ENCODE results near the gene FAM219B. TPM values are rescaled to one million over a fixed set of nuclear protein-coding genes. Genes with fewer than 3 reads are reported as not detected.

Gene FAM219B
- total RNA-seq, 1 experiment from 2014 or later: 99.6 TPM

- peak within 1 kb of the TSS; percentile 88 for H3K27ac Mint-ChIP-seq
- no peaks in the 10 kb centered on the region for H3K9me3 Mint-ChIP-seq
- peaks cover 22% of the 10 kb centered on the region for H3K4me1 Mint-ChIP-seq
- ATAC-seq (peak; percentile 93), DNase-seq (ENCODE audit: low spot score) (peak; percentile 90)
- POLR2A ChIA-PET: interaction anchor here (0.6 to 1.5 kb wide), 2 partner anchors 10 to 12 kb away, joined by 4 to 5 read pairs; no protein-coding TSS in a partner anchor
- H3K27me3 Mint-ChIP-seq (ENCODE audit: low read depth): no peaks in the 10 kb centered on the region; the same call in 1 of the 2 replicates
- H3K4me3 Mint-ChIP-seq: peak within 1 kb of the TSS; percentile 91
- H3K36me3 Mint-ChIP-seq: peaks cover 27% of the 10 kb centered on the region
- CTCF ChIA-PET: interaction anchor here (1.0 to 4.3 kb wide), 9 partner anchors 12 to 269 kb away, joined by 3 to 45 read pairs (median 4); no protein-coding TSS in a partner anchor
- TF ChIP-seq ZNF425 (CRISPR knock-in tag; conservative IDR thresholded peaks at IDR 0.05) (no peak), FOXK1 (CRISPR knock-in tag; IDR thresholded peaks at IDR 0.05) (no peak), MAX (CRISPR knock-in tag; IDR thresholded peaks at IDR 0.05) (peak; percentile 89), E2F1 (CRISPR knock-in tag; IDR thresholded peaks at IDR 0.05) (no peak), SMAD3 (CRISPR knock-in tag; IDR thresholded peaks at IDR 0.05; ENCODE audit: borderline replicate concordance) (peak; percentile 38; the same call in 1 of the 2 replicates), CBFB (CRISPR knock-in tag; IDR thresholded peaks at IDR 0.05; ENCODE audit: low read depth) (peak; percentile 79; the same call in 1 of the 2 replicates), JUN (CRISPR knock-in tag; IDR thresholded peaks at IDR 0.05) (no peak), MYBL2 (CRISPR knock-in tag; IDR thresholded peaks at IDR 0.05) (no peak), CTCF (IDR thresholded peaks at IDR 0.05) (no peak), NFYB (CRISPR knock-in tag; conservative IDR thresholded peaks at IDR 0.05; ENCODE audit: low read depth) (no peak), NFATC4 (CRISPR knock-in tag; IDR thresholded peaks at IDR 0.05) (peak; percentile 17; the same call in 1 of the 2 replicates), ZNF263 (CRISPR knock-in tag; IDR thresholded peaks at IDR 0.05; ENCODE audit: low read depth) (no peak), FOXP4 (CRISPR knock-in tag; IDR thresholded peaks at IDR 0.05) (0 out of 2 replicates have a peak, but pooled peaks have one; percentile 71), RELA (CRISPR knock-in tag; IDR thresholded peaks at IDR 0.05; ENCODE audit: borderline replicate concordance) (no peak), ZNF416 (CRISPR knock-in tag; IDR thresholded peaks at IDR 0.05) (peak; percentile 47; the same call in 1 of the 2 replicates), ZNF317 (CRISPR knock-in tag; IDR thresholded peaks at IDR 0.05; ENCODE audit: borderline replicate concordance, low read depth) (no peak), ZNF219 (CRISPR knock-in tag; IDR thresholded peaks at IDR 0.05; ENCODE audit: borderline replicate concordance) (no peak), NR1H2 (CRISPR knock-in tag; IDR thresholded peaks at IDR 0.05) (no peak), GTF2I (CRISPR knock-in tag; conservative IDR thresholded peaks at IDR 0.05) (no peak; the same call in 1 of the 2 replicates), FOXJ3 (CRISPR knock-in tag; IDR thresholded peaks at IDR 0.05; ENCODE audit: borderline replicate concordance) (no peak), MLX (CRISPR knock-in tag; IDR thresholded peaks at IDR 0.05) (no peak), ZNF423 (CRISPR knock-in tag; IDR thresholded peaks at IDR 0.05) (no peak), FOXP1 (CRISPR knock-in tag; IDR thresholded peaks at IDR 0.05; ENCODE audit: borderline replicate concordance) (no peak; the same call in 1 of the 2 replicates), SOX15 (CRISPR knock-in tag; IDR thresholded peaks at IDR 0.05) (no peak), SP1 (CRISPR knock-in tag; conservative IDR thresholded peaks at IDR 0.05) (peak; percentile 61), JAZF1 (CRISPR knock-in tag; IDR thresholded peaks at IDR 0.05) (no peak)
Measured at GRCh38 chr15:74889883-74890664, 16.6 kb downstream of the FAM219B start, which contains the start of gene MPI. Gene MPI, plus strand, starts transcription at chr15:74890042. Its CDS starts 32 bp downstream, at chr15:74890074.
